ENCODE measurements around the gene TIMP1.

DNA sequence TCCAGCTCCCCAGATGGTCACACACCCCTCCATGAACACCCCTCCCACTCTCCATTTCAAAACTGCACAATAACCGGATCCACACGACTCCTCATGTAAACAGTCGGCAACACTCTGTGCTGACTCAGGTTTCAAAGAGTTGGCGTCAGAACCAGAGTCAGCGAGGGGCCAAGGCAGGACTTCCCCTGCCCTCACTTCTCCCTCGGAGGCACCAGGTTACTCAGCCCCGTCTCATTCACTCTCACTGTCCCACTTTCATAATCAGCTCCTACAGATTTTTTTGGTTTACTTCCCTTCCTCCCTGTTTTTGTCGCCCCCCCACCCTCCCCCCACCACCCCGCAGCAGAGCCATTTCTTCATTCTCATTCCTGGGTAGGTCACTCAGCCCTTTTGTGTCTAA is 2.7 kb upstream of the TIMP1 start:
- no peak for TF ChIP-seq POLR2A (IDR thresholded peaks at IDR 0.05)
- TF ChIP-seq, protein P1, sequence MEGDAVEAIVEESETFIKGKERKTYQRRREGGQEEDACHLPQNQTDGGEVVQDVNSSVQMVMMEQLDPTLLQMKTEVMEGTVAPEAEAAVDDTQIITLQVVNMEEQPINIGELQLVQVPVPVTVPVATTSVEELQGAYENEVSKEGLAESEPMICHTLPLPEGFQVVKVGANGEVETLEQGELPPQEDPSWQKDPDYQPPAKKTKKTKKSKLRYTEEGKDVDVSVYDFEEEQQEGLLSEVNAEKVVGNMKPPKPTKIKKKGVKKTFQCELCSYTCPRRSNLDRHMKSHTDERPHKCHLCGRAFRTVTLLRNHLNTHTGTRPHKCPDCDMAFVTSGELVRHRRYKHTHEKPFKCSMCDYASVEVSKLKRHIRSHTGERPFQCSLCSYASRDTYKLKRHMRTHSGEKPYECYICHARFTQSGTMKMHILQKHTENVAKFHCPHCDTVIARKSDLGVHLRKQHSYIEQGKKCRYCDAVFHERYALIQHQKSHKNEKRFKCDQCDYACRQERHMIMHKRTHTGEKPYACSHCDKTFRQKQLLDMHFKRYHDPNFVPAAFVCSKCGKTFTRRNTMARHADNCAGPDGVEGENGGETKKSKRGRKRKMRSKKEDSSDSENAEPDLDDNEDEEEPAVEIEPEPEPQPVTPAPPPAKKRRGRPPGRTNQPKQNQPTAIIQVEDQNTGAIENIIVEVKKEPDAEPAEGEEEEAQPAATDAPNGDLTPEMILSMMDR (IDR thresholded peaks at IDR 0.05) = no peak
